Kidney (tissue), 14 donors: Measurements from ENCODE around the gene MARCHF10. TPM values are rescaled to one million over a fixed set of nuclear protein-coding genes. Genes with fewer than 3 reads are reported as not detected.

ENCODE experiments used
- DNase-seq, 5 donors: peaks; one replicate each; pipeline ENCODE4 v3.0.0-alpha.2; 2013 to 2020
- FAIRE-seq: peaks from 2 replicates; lab custom pipeline; 2012; peaks lifted over from hg19 to GRCh38; lab: Jason Lieb, UNC
- H3K27ac ChIP-seq, 2 donors: one replicate each; pipeline ENCODE4 v1.7.0; 2013; ENCODE audit warnings: low read depth in 2 of 2, low read length in 2 of 2, inconsistent platforms in 1 of 2
- H3K27me3 ChIP-seq: one replicate; pipeline ENCODE4 v1.7.1; 2013; ENCODE audit warnings: low read length, inconsistent platforms; ENCODE audit not compliant: control insufficient read depth, insufficient read depth
- H3K36me3 ChIP-seq, 3 donors: one replicate each; pipeline versions ENCODE4 v1.7.0 to v1.7.1; 2013; ENCODE audit warnings: low read length in 3 of 3, control low read depth in 1 of 3, inconsistent platforms in 1 of 3; ENCODE audit not compliant: insufficient read depth in 3 of 3, control insufficient read depth in 2 of 3
- H3K4me1 ChIP-seq, 3 donors: one replicate each; pipeline versions ENCODE4 v1.7.0 to v1.7.1; 2013; ENCODE audit warnings: low read length in 3 of 3, inconsistent platforms in 1 of 3, low read depth in 1 of 3; ENCODE audit not compliant: control insufficient read depth in 2 of 3, insufficient read depth in 2 of 3
- H3K4me3 ChIP-seq, 3 donors: one replicate each; pipeline versions ENCODE4 v1.7.0 to v1.8.1; 2013; ENCODE audit warnings: low read length in 3 of 3, control low read depth in 1 of 3, inconsistent platforms in 1 of 3
- H3K9ac ChIP-seq, 3 donors: one replicate each; pipeline versions ENCODE4 v1.7.0 to v1.7.1; 2013; ENCODE audit warnings: low read length in 3 of 3, control low read depth in 1 of 3, inconsistent platforms in 1 of 3
- H3K9me3 ChIP-seq, 3 donors: one replicate each; pipeline versions ENCODE4 v1.7.0 to v1.7.1; 2013; ENCODE audit warnings: low read length in 3 of 3, control low read depth in 1 of 3, inconsistent platforms in 1 of 3; ENCODE audit not compliant: control insufficient read depth in 2 of 3, insufficient read depth in 1 of 3
- CTCF ChIP-seq: IDR thresholded peaks from 3 replicates; pipeline ENCODE4 v1.5.1; 2012; ENCODE audit warnings: mild to moderate bottlenecking, moderate library complexity, borderline replicate concordance; ENCODE audit not compliant: insufficient read depth; ENCODE audit errors: extremely low read depth
- intact Hi-C: fragments of 100-400 bp; cut with DNase I; formaldehyde crosslinking; loops from one replicate; pipeline ENCODE4 v1.11.1; 2022
- polyA plus RNA-seq: library from polyadenylated mRNA; stranded (reverse); fragments of 350-450 nt; fragmentation: Illumina TruSeq; extraction: RNeasy Lipid Tissue Mini Kit (QIAGEN cat#74804); gene quantifications from one replicate; pipeline ENCODE4 v1.2.3, GENCODE V29; 2014; ENCODE audit warnings: low read depth, low replicate concordance; ENCODE audit not compliant: insufficient read depth
- total RNA-seq: library from RNA; stranded (reverse); fragmentation: NEBNext Ultra II Directional; extraction: Animal tissue kit (Norgen Biotek cat#: 25700); gene quantifications from one replicate; pipeline ENCODE4 v1.2.1, GENCODE V29; 2021
- donor health status: control.
- donor health status: control.
- donor health status: control.
- donor health status: control.
- donor health status: control.
- donor health status: DM: yes; HTN: yes; CAD: no.
- donor health status: Normal renal cell carcinoma (clear cell type).

The MARCHF10 gene
- total and polyA plus RNA-seq, 2 donors from 2014 or later, result 0.66 to 6.3 TPM

GRCh38 chr17:62675260-62675659, 132.9 kb downstream of the MARCHF10 start:
- no peaks in the 10 kb centered on the region for H3K9me3 ChIP-seq
- H3K4me3 ChIP-seq, result no peak overlapping the region
- H3K4me1 ChIP-seq, result no peaks in the 10 kb centered on the region
- H3K9ac ChIP-seq, result no peak overlapping the region
- H3K36me3 ChIP-seq, result no peaks in the 10 kb centered on the region
- no peak overlapping the region for H3K27ac ChIP-seq
- H3K27me3 ChIP-seq, result no peaks in the 10 kb centered on the region
- no peak for FAIRE-seq
- TF ChIP-seq CTCF, result no peak
- intact Hi-C loops, result no loop called here
- peak in 1 of 5 donors; percentile 38 for DNase-seq

- no peak for DNase-seq
- Histone ChIP-seq H3K27ac (no peak overlapping the region), H3K9ac (no peak overlapping the region), H3K36me3 (no peaks in the 10 kb centered on the region), H3K4me1 (no peaks in the 10 kb centered on the region), H3K27me3 (no peaks in the 10 kb centered on the region), H3K4me3 (no peak overlapping the region), H3K9me3 (no peaks in the 10 kb centered on the region)
- no peak for FAIRE-seq
- intact Hi-C loops, result no loop called here
- TF ChIP-seq CTCF, result no peak
Measured at GRCh38 chr17:62674841-62675240, 133.3 kb downstream of the MARCHF10 start.

GRCh38 chr17:62674363-62674739, 133.8 kb downstream of the MARCHF10 start:
- intact Hi-C loops, result no loop called here
- Histone ChIP-seq H3K27ac (no peak overlapping the region), H3K36me3 (no peaks in the 10 kb centered on the region), H3K9ac (no peak overlapping the region), H3K4me1 (no peaks in the 10 kb centered on the region), H3K9me3 (no peaks in the 10 kb centered on the region), H3K4me3 (no peak overlapping the region), H3K27me3 (no peaks in the 10 kb centered on the region)
- DNase-seq, result peak in 1 of 5 donors; percentile 28
- no peak for FAIRE-seq
- TF ChIP-seq CTCF, result no peak

GRCh38 chr17:62673614-62674362, 134.3 kb downstream of the MARCHF10 start:
- no peak overlapping the region for H3K27ac ChIP-seq
- H3K27me3 ChIP-seq, result no peaks in the 10 kb centered on the region
- H3K4me1 ChIP-seq, result no peaks in the 10 kb centered on the region
- no peaks in the 10 kb centered on the region for H3K36me3 ChIP-seq
- FAIRE-seq, result no peak
- no peaks in the 10 kb centered on the region for H3K9me3 ChIP-seq
- no peak overlapping the region for H3K9ac ChIP-seq
- no peak overlapping the region for H3K4me3 ChIP-seq
- intact Hi-C loops, result no loop called here
- TF ChIP-seq CTCF, result no peak
- peak in 1 of 5 donors; percentile 20 for DNase-seq
